ENCODE data around the gene RPA3. TPM values are rescaled to one million over a fixed set of nuclear protein-coding genes. Genes with fewer than 3 reads are reported as not detected.

RPA3 gene
- total and polyA plus RNA-seq, 2 donors (not counting 3 experiments of a cell fraction or from before 2014, with no cell fraction given), result 15.6 to 34.4 TPM

- no peak overlapping the region for H2AFZ ChIP-seq (ENCODE audit: low read depth, low read length)
- no peaks in the 10 kb centered on the region for H3K79me2 ChIP-seq (ENCODE audit: control insufficient read depth, insufficient read depth, low read length)
- H3K4me3 ChIP-seq (replicated peaks in 1 of 3; ENCODE audit: insufficient read depth in 1 of 3, low read depth in 1 of 3, low read length in 3 of 3), result no peak overlapping the region
- POLR2A ChIA-PET, result no interaction called here
- FAIRE-seq (no peak), DNase-seq (ENCODE audit: low read depth, low spot score) (peak; percentile 3)
- no TSS peak for BruUV-seq (replicated peaks)
- no peaks in the 10 kb centered on the region for H4K20me1 ChIP-seq (replicated peaks; ENCODE audit: control insufficient read depth, extremely low read depth, insufficient read depth, low read length)
- H3K4me1 ChIP-seq (ENCODE audit: control insufficient read depth, extremely low read depth, insufficient read depth, low read length), result no peaks in the 10 kb centered on the region
- TF ChIP-seq POLR2A (IDR thresholded peaks at IDR 0.05; ENCODE audit: low read depth, low read length) (no peak), POLR2AphosphoS5 (IDR thresholded peaks at IDR 0.05; ENCODE audit: insufficient read depth, low read depth, low read length) (no peak), MAX (IDR thresholded peaks at IDR 0.05; ENCODE audit: insufficient read depth, insufficient read length) (no peak), CTCF (IDR thresholded peaks at IDR 0.05; ENCODE audit: extremely low read depth in 1 of 2, insufficient read depth in 1 of 2, low read depth in 1 of 2, low read length in 2 of 2) (no peak), GATA2 (IDR thresholded peaks at IDR 0.05; ENCODE audit: insufficient read depth, insufficient read length, low read depth, low read length) (no peak), JUN (IDR thresholded peaks at IDR 0.05; ENCODE audit: borderline replicate concordance, insufficient read depth, insufficient read length, low read depth) (no peak), FOS (IDR thresholded peaks at IDR 0.05; ENCODE audit: borderline replicate concordance, insufficient read depth, low read length) (no peak), MYC (IDR thresholded peaks at IDR 0.05; ENCODE audit: low read depth, low read length) (no peak), EZH2 (IDR thresholded peaks at IDR 0.05; ENCODE audit: borderline replicate concordance, low read depth, low read length, severe bottlenecking) (no peak)
- H3K9me1 ChIP-seq (replicated peaks; ENCODE audit: control insufficient read depth, extremely low read depth, insufficient read depth, low read length), result no peaks in the 10 kb centered on the region
- H3K9me3 ChIP-seq (replicated peaks; ENCODE audit: control insufficient read depth, insufficient read depth, low read length), result no peaks in the 10 kb centered on the region
- no peak overlapping the region for H3K9ac ChIP-seq (replicated peaks; ENCODE audit: extremely low read depth, insufficient read depth, low read length)
- dilution Hi-C loops (cut with MboI; ENCODE audit: extremely low pct_ligation_motif_present, low sequenced_read_pairs), result no loop called here
- H3K27ac ChIP-seq (ENCODE audit: insufficient read depth, low read depth, low read length), result no peak overlapping the region
- H3K36me3 ChIP-seq (ENCODE audit: control insufficient read depth in 2 of 2, extremely low read depth in 1 of 2, insufficient read depth in 2 of 2, low read length in 2 of 2), result no peaks in the 10 kb centered on the region
- intact Hi-C loops (cut with micrococcal nuclease), result no loop called here
- H3K4me2 ChIP-seq (ENCODE audit: insufficient read depth, low read length), result no peak overlapping the region
- H3K27me3 ChIP-seq (ENCODE audit: control insufficient read depth in 2 of 2, insufficient read depth in 2 of 2, low read length in 2 of 2), result no peaks in the 10 kb centered on the region
- CTCF ChIA-PET, result interaction anchor here (1.2 to 1.8 kb wide), 3 partner anchors 11 to 26 kb away, joined by 3 to 8 read pairs (median 4); no protein-coding TSS in a partner anchor
These were observed 10.6 kb downstream of the RPA3 start for GRCh38 chr7:7707806-7708205.
